K562 (cell line): Measurements from ENCODE around the gene ZNF837. TPM values are rescaled to one million over a fixed set of nuclear protein-coding genes. Genes with fewer than 3 reads are reported as not detected.

Experiments used
- CHD4 ChIP-seq: fragments of 200-600 bp; sonication (generic); IDR thresholded peaks from 3 replicates; pipeline ENCODE4 v1.6.1; 2012; ENCODE audit warnings: low read depth, mild to moderate bottlenecking, mixed read lengths, low read length, inconsistent platforms; ENCODE audit not compliant: insufficient read depth, insufficient replicate concordance, poor library complexity, severe bottlenecking
- EGR1 ChIP-seq: fragments of 450-650 bp; conservative IDR thresholded peaks from 2 replicates; pipeline ENCODE4 v1.6.1; 2017; ENCODE audit warnings: mild to moderate bottlenecking
- HDGF ChIP-seq: fragments of 450-650 bp; IDR thresholded peaks from 2 replicates; pipeline ENCODE4 v1.6.1; 2016
- KLF6 ChIP-seq: fragments of 250-450 bp; sonication (Bioruptor Pico); IDR thresholded peaks from 2 replicates; pipeline ENCODE4 v1.4.0; 2020; ENCODE audit warnings: mild to moderate bottlenecking, moderate library complexity, borderline replicate concordance
- MECOM ChIP-seq: fragments of 250-450 bp; sonication (Bioruptor Pico); IDR thresholded peaks from 2 replicates; pipeline ENCODE4 v1.8.0; 2022; ENCODE audit warnings: inconsistent platforms
- PHB ChIP-seq: fragments of 250-450 bp; sonication (Bioruptor Pico); IDR thresholded peaks from 2 replicates; pipeline ENCODE4 v1.5.0; 2021
- RBBP5 ChIP-seq: fragments of 200-600 bp; sonication (generic); IDR thresholded peaks from 2 replicates; pipeline ENCODE4 v1.6.1; 2012; ENCODE audit warnings: borderline replicate concordance, mild to moderate bottlenecking, low read length, control low read depth, inconsistent platforms; ENCODE audit not compliant: insufficient read depth, poor library complexity, severe bottlenecking
- RNF2 ChIP-seq: sonication (generic); IDR thresholded peaks from 2 replicates; pipeline ENCODE4 v1.6.1; 2016
- SP1 ChIP-seq: sonication (generic); formaldehyde crosslinking; IDR thresholded peaks from 2 replicates; pipeline ENCODE4 v1.8.1; 2022; ENCODE audit warnings: mild to moderate bottlenecking, missing genetic modification reagents
- TAF7 ChIP-seq: fragments of 450-650 bp; IDR thresholded peaks from 2 replicates; pipeline ENCODE4 v1.6.1; 2016; ENCODE audit warnings: missing genetic modification characterization, missing compliant biosample characterization
- ZNF121 ChIP-seq: sonication (generic); formaldehyde crosslinking; conservative IDR thresholded peaks from 2 replicates; pipeline ENCODE4 v1.8.0; 2022; ENCODE audit warnings: missing genetic modification reagents
- ZSCAN32 ChIP-seq: fragments of 450-650 bp; formaldehyde crosslinking; IDR thresholded peaks from 2 replicates; pipeline ENCODE4 v1.4.0; 2020; ENCODE audit warnings: mild to moderate bottlenecking, moderate library complexity
- polyA plus RNA-seq, 8 experiments: library from polyadenylated mRNA; depleted of rRNA in 4 of 8; stranded (reverse) in 5 of 8; unstranded in 3 of 8; fragments of >200 nt; fragmentation: Nextera tagmentation in 2 of 8; fragmentation: Illumina TruSeq in 1 of 8; extraction: Ambion mirVana in 2 of 8; extraction: Trizol in 1 of 8; gene quantifications; 2 replicates each; pipeline versions ENCODE4 v1.2.1 to v1.2.3, GENCODE V29; 2011 to 2014; ENCODE audit warnings: inconsistent platforms in 1 of 8, missing spikeins in 1 of 8
- total RNA-seq, 7 experiments: library from RNA; depleted of rRNA in 6 of 7; stranded (reverse); fragments of >200 nt in 6 of 7; fragmentation: Illumina TruSeq in 2 of 7; extraction: Trizol in 2 of 7; gene quantifications; 2 replicates each; pipeline versions ENCODE4 v1.2.1 to v1.2.3, GENCODE V29; 2011 to 2021; ENCODE audit warnings: low replicate concordance in 1 of 7
- TF ChIP-seq, protein P1 (sequence below): fragments of 250-450 bp; sonication (Bioruptor Pico); IDR thresholded peaks from 2 replicates; pipeline ENCODE4 v1.4.0; 2020; ENCODE audit warnings: mild to moderate bottlenecking, moderate library complexity
- TF ChIP-seq, protein P2 (sequence below): sonication (generic); formaldehyde crosslinking; IDR thresholded peaks from 2 replicates; pipeline ENCODE4 v1.8.0; 2022; ENCODE audit warnings: mild to moderate bottlenecking, missing genetic modification reagents
- TF ChIP-seq, protein P3 (sequence below), 3 experiments: fragments of 200-800 bp in 1 of 3; sonication (Bioruptor generic) in 1 of 3; sonication (generic) in 1 of 3; formaldehyde crosslinking in 1 of 3; IDR thresholded peaks; 2 replicates each; pipeline versions ENCODE4 v1.6.1 to v1.8.0; 2016 to 2022; ENCODE audit warnings: mild to moderate bottlenecking in 2 of 3, missing compliant biosample characterization in 2 of 3, missing genetic modification characterization in 2 of 3, missing genetic modification reagents in 1 of 3
- TF ChIP-seq, protein P4 (sequence below): sonication (generic); formaldehyde crosslinking; IDR thresholded peaks from 2 replicates; pipeline ENCODE4 v1.8.0; 2022; ENCODE audit warnings: mild to moderate bottlenecking, missing genetic modification reagents

Gene ZNF837
- total and polyA plus RNA-seq, 9 of the 15 experiments (the other 6 are each of a cell fraction or from before 2014, with no cell fraction given): 0.11 to 2.1 (median 0.57) TPM; not detected in 4

DNA sequence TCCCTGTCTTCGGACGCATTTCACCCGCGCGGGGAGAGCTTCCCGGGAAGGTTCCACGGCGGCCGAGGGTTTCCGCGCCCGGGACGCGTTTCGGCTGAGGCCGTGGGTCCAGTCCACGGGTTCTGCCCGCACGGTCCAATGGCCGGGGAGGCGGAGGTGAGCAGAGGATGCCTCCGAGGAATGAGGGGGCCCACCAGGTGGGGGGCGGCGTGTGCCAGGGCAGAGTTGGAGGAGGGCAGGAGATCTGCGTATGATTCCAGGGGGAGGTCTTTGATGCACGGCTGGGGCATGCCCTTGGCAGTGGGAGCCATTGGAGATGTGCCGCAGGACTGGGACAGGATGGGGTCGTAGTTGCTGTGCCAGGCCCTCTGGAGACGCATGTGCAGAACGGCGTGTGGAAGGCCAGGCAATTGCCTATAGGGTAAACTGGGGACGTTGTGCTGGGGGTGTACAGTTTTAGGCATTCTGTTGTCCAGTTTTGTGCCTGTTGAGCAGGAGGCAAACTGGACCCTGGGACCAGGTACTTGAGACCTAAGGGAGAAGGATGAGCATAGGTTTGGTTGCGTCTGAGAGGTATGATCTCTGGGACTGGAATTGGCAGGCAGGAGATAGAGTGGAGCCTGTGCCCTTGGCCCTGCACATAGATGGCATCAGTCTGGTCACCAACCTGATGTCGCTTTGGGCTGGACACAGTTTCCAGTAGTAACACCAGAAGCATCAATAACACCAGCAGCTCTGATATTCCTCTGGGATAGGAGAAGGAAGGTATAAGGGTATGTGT is 28.4 kb upstream of the ZNF837 start (continued):
- TF ChIP-seq, protein P1, sequence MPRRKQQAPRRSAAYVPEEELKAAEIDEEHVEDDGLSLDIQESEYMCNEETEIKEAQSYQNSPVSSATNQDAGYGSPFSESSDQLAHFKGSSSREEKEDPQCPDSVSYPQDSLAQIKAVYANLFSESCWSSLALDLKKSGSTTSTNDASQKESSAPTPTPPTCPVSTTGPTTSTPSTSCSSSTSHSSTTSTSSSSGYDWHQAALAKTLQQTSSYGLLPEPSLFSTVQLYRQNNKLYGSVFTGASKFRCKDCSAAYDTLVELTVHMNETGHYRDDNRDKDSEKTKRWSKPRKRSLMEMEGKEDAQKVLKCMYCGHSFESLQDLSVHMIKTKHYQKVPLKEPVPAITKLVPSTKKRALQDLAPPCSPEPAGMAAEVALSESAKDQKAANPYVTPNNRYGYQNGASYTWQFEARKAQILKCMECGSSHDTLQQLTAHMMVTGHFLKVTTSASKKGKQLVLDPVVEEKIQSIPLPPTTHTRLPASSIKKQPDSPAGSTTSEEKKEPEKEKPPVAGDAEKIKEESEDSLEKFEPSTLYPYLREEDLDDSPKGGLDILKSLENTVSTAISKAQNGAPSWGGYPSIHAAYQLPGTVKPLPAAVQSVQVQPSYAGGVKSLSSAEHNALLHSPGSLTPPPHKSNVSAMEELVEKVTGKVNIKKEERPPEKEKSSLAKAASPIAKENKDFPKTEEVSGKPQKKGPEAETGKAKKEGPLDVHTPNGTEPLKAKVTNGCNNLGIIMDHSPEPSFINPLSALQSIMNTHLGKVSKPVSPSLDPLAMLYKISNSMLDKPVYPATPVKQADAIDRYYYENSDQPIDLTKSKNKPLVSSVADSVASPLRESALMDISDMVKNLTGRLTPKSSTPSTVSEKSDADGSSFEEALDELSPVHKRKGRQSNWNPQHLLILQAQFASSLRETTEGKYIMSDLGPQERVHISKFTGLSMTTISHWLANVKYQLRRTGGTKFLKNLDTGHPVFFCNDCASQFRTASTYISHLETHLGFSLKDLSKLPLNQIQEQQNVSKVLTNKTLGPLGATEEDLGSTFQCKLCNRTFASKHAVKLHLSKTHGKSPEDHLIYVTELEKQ (CRISPR knock-in tag): no peak
- TF ChIP-seq HDGF: no peak
- TF ChIP-seq ZSCAN32 (CRISPR knock-in tag): no peak
- TF ChIP-seq, protein P2, sequence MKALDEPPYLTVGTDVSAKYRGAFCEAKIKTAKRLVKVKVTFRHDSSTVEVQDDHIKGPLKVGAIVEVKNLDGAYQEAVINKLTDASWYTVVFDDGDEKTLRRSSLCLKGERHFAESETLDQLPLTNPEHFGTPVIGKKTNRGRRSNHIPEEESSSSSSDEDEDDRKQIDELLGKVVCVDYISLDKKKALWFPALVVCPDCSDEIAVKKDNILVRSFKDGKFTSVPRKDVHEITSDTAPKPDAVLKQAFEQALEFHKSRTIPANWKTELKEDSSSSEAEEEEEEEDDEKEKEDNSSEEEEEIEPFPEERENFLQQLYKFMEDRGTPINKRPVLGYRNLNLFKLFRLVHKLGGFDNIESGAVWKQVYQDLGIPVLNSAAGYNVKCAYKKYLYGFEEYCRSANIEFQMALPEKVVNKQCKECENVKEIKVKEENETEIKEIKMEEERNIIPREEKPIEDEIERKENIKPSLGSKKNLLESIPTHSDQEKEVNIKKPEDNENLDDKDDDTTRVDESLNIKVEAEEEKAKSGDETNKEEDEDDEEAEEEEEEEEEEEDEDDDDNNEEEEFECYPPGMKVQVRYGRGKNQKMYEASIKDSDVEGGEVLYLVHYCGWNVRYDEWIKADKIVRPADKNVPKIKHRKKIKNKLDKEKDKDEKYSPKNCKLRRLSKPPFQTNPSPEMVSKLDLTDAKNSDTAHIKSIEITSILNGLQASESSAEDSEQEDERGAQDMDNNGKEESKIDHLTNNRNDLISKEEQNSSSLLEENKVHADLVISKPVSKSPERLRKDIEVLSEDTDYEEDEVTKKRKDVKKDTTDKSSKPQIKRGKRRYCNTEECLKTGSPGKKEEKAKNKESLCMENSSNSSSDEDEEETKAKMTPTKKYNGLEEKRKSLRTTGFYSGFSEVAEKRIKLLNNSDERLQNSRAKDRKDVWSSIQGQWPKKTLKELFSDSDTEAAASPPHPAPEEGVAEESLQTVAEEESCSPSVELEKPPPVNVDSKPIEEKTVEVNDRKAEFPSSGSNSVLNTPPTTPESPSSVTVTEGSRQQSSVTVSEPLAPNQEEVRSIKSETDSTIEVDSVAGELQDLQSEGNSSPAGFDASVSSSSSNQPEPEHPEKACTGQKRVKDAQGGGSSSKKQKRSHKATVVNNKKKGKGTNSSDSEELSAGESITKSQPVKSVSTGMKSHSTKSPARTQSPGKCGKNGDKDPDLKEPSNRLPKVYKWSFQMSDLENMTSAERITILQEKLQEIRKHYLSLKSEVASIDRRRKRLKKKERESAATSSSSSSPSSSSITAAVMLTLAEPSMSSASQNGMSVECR: 0 out of 2 replicates have a peak, but pooled peaks have one; percentile 5
- no peak for TF ChIP-seq EGR1
- no peak for TF ChIP-seq ZNF121 (CRISPR knock-in tag)
- no peak for TF ChIP-seq SP1 (CRISPR knock-in tag)
- no peak for TF ChIP-seq RNF2
- TF ChIP-seq, protein P3, sequence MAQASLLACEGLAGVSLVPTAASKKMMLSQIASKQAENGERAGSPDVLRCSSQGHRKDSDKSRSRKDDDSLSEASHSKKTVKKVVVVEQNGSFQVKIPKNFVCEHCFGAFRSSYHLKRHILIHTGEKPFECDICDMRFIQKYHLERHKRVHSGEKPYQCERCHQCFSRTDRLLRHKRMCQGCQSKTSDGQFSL (CRISPR knock-in tag; IDR thresholded peaks at IDR 0.05): no peak; the same call in 1 of the 2 replicates
- TF ChIP-seq, protein P3 (tag; IDR thresholded peaks at IDR 0.05): no peak
- peak; percentile 66 for TF ChIP-seq RBBP5
- TF ChIP-seq, protein P4, sequence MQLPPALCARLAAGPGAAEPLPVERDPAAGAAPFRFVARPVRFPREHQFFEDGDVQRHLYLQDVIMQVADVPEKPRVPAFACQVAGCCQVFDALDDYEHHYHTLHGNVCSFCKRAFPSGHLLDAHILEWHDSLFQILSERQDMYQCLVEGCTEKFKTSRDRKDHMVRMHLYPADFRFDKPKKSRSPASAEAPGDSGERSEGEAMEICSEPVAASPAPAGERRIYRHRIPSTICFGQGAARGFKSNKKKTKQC (CRISPR knock-in tag): no peak
- no peak for TF ChIP-seq CHD4
- no peak for TF ChIP-seq PHB (CRISPR knock-in tag)
- TF ChIP-seq MECOM (CRISPR knock-in tag): no peak
- TF ChIP-seq KLF6 (CRISPR knock-in tag): no peak
- TF ChIP-seq TAF7 (tag): no peak
